ENCODE data around the gene STYXL2.

STYXL2 gene

DNA sequence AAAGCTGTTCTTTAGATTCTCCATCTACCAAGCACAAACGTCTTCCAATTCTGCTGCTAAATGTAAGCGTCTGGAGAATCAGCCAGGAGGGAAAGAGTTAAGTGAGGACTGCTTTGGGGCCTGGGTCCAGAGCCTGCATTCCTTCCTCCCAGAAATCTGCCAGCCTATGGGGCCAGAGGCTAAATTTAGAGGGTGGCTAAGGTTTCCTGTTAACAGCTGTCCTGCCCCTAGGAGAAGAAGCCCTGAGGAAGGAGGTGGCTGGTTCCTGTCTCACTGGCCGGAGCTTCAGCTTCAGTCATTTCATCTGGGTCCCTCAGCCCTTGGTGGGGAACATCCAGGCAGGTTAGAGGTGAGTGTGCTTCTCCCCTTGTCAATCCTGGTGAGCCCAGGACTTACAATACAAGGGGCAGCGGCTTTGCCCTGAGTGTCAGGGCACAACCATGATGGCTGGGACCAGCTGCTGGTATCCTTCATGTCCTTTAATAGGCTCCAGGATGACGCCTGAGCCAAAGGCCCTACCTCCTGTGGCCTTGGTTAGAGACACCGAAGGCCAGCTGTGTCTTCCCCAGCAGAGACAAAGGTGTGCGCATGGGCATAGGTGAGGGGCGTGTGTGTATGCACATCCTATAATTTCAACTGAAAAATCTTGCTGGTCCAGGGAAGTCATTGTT lies at the start of gene STYXL2:
Gene STYXL2 (plus strand): TSS at position 230 of the 671 bp plus-strand sequence. CDS start 775 bp downstream, outside the sequence.
- no peak for FAIRE-seq

DNA sequence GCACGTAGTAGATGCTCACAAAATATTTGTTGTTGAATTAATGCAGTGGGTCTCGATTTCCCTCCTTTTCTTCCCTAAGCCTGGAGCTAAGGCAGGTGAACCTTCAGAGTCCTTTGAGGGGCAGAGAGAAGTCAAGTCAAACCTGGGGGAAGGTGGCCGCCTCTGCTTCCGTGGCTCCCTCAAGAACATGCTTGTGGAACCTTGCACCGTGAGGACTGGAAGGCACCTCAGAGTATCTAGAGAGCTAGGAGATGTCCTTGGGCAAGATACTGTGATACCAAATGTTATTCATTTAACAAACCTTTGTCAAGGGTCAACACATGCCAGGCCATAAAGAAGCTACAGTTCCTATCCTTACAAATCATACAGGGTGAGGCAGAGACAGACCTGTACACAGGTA lies 42.0 kb upstream of the STYXL2 start:
- FAIRE-seq = no peak

DNA sequence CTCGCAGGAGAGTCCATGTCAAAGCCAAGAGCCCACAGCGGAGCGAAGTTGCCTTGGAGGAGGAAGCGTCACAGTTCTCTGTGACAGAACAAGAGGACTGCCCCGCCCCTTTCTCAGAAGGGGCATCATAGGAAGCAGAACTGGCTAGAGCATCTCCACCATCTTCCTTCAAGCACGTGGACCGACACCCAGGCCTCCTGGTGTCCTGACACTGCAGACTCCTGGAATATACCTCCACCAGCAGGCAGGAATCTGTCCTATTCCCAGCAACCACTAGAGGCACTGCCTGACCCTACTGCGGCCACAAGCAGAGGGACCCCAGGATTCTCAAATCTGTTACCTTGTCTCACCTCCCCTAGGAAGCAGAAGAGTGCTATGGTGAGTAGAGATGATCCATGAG lies 41.5 kb upstream of the STYXL2 start:
- FAIRE-seq = no peak

DNA sequence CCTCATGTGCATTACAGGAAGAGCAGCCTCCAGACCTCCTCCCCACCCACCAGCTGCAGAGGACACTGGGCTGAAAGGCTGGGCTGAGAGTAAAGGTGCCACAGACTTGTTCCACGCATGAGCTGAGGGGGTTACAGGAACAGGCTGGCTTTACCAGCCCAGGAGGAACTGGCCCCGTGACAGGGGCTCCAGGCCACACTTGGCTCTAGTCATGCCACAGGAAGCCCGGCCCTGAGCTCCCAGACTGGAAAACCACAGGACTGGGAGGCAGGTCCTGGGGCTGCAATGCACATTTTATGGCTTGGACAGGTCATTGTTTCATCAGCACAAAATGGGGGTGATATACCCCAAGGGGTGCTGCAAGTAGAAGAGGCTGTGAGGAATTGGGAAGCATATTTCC lies 39.3 kb upstream of the STYXL2 start:
- FAIRE-seq = no peak

DNA sequence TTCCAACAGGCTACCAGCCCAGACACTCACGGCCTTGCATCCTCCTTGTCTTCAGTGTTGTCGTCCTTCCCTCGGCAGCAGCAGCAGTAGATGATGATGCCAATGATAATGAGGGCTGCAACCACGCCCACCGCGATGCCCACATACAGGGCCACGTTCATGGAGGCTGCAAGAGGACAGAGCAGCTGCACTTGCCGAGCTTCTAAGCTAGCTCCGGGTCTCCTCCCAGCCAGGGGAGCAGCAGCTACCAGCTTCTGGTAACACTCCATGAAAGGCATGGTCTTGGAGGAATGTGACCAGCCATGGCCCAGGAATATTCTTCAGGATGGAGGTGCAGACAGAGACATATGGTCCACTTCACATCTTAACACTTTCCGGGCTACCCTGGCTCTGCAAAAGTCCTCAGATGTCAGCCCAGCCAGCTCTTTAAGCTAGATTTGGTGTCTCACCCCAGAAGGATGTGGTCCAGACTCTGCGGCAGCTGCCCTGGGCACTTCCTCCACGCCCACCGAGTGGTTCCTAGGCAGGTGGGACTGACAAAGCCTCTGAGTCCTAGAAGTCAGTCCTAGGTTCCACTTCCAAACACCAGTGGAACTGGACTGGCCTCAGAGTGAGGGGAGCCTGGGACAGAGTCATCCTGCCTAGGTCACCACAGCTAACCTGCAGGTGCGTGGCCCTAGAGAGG lies 38.8 kb upstream of the STYXL2 start:
- no peak for FAIRE-seq

DNA sequence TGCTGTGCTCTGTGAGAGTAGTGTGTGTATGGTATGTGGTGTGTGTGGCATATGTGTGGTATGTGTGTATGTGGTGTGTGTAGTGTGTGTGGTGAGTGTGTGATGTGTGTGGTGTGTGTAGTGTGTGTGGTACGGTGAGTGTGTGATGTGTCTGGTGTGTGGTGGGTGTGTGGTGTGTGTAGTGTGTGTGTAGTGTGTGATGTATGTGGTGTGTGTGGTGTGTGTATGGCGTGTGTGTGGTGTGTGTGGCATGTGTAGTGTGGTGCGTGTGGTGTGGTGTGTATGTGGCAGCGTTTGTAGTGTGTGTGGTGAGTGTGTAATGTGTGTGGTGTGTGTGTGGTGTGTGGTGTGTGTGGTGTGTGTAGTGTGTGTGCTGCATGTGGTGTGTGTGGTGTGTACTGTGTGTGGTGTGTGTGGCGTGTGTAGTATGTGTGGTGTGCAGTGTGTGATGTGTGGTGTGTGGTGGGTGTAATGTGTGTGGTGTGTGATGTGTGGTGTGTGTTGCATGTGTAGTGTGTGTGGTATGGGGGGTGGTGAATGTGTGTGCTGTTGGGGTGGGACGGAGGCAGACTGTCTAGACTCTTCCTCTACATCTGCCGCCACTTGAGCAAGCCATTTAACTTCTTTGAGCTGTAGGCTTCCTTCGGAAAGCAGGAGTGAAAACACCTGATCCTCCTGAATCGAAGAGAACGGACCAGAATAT lies 37.2 kb upstream of the STYXL2 start:
- no peak for FAIRE-seq

DNA sequence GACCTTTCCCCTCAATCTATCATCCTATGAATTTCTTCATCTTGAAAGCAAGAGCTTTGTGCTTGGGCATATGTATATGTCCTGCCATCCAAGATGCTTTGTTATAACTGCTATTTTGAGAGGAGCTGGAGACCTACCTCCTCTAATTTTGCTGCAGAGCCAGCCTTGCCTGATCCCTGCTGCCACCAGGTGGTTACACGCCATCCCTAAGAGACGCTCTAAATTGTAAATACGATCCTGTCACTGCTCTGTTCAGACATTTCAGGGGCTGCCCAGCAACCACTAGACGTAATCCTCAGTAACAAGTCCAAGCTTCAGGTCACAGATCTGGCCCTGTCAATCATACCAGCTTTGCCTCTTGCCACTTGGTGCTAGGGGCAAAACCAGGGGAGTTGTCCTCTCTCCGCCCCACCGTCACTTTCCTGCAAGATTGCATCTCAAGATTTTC lies 36.6 kb upstream of the STYXL2 start:
- no peak for FAIRE-seq

DNA sequence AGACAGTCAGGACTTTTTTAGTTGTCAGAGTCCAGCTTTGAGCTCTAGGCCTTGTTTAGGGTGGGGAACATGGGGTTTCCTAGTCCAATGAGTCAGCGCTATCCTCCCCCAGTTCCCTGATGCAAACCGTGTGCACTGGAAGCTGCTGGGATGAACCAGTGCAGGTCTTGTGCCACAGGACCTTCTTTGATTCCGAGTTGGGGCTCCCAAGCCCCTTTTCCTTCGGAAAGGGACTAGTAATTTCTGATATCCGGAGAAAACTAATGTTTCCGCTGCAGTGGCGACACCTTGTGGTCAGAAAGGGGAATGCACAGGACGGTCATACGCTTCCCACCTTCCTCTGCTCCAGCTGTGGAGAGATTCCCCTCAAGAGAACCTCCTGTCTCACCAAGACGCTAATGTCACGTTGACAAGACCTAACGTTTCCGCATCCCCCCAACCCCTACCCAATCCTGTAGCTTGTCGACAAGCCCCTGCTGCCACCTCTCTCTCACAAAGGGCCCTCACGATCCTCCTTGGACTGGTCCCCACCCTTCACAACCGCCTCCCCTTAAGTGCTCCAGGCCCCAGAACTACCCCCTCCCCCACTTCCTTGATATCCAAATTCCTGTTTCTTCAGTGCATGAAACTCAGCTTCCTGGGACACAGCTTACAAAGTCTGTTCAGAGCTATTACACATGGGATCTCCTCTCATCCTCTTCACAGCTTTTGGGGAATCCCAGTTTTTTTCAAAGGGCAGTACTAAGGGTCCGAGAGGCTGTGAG lies 34.6 kb upstream of the STYXL2 start:
- FAIRE-seq = no peak

DNA sequence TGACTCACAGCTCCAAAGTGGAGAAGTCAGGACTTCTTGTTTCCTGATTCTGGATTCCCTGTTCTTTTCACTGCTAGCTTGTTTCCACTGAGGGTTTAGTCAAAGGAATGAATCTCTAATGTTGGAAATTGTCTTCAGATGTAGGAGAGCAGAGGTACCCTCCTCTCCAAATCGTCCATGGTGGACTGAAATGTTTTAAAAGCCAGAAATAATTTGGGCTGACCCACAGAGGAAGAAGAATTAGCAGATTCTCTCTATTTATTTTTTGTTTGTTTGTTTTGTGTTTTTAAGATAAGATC lies 34.1 kb upstream of the STYXL2 start:
- FAIRE-seq = no peak

DNA sequence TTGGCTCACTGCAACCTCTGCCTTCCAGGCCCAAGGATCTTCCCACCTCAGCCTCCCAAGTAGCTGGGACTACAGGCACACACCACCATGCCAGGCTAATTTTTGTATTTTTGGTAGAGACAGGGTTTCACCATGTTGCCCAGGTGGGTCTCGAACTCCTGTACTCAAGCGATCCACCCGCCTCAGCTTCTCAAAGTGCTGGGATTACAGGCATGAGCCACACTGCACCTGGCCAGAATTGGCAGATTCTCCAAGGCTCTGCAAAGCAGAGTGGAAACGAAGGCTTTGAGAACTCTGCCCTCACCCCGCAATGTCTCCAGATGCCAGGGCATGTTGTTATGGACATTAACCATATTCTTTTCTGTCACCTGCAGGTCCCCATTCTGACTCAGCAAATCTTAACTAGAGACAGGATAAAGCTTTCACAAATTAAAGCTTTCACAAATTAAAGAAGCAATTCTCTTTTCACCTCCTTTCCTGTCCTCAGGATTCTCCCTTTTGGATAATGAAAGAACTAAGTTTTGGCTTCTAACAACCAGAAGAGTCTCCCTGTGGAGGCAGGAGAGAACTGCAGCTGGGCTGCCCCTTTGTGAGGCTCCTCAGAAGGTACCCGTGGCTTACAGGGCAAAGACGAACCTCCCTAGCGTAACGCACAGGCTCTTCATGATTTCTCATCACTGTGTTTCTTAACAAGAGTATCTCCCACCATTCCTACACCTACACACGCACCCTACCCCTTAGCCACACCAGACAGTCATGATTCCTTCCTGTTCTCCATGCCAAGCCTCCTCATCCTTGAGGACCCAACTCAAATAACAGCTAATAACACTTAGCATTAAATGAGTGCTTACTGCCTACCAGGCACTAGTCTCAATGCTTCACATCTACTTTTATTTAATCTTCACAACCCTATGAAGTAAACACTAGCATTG lies 33.5 kb upstream of the STYXL2 start:
- no peak for FAIRE-seq

DNA sequence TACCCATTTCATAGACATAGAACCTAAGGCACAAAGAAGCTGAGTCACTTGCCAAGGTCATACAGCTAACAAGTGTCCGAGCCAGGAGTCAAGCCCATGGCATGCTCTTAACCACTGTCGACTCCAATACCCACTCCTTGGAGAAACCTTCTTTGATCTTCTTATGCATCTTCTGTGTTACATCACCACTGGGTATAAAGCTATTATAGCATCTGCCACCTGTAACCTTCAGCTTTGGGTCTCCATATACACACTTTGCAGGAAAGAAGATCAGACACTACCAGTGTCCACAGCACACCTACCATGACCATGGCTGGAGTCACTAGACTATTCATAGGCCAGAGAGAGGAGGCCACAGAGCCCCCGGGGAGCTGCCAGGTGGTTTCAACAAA lies 32.8 kb upstream of the STYXL2 start:
- no peak for FAIRE-seq

DNA sequence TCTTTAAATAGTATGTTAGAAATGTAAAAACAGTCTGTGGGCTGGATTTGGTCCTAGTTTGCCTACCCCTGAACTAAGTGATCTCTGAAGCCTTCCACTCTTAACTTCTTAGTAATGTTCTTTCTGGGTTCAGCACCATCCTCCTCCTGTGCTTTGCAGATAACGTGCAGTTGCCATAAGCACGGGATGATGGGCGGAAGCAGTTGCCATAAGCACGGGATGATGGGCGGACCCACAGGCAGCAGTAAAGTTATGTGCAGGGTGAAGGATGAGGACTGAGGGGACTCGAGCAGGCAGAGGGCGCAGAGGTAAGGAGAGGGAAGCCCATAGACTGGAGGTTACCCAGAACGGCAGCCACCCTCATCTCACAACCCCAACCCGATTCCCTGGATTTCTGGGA lies 29.3 kb upstream of the STYXL2 start:
- FAIRE-seq = no peak

DNA sequence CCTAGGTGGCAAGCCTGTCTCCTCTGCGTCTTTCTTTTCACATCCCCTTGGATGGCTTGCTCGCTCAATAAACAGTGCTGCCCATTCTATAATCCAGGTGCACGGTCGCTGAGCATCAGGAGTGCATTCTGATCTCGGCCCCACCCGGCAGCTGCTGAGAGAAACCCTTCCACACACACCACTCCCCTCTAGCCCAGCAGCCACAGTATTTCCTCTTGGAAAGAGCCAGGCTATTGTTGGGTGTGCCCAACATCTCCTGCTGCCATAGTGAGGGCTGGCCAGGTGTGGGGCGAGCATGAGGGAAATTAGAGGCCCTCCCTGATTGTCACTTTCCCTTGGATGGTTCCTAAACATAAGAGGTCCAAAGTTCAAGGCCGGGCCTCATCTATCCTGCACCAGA lies 28.4 kb upstream of the STYXL2 start:
- FAIRE-seq = no peak

DNA sequence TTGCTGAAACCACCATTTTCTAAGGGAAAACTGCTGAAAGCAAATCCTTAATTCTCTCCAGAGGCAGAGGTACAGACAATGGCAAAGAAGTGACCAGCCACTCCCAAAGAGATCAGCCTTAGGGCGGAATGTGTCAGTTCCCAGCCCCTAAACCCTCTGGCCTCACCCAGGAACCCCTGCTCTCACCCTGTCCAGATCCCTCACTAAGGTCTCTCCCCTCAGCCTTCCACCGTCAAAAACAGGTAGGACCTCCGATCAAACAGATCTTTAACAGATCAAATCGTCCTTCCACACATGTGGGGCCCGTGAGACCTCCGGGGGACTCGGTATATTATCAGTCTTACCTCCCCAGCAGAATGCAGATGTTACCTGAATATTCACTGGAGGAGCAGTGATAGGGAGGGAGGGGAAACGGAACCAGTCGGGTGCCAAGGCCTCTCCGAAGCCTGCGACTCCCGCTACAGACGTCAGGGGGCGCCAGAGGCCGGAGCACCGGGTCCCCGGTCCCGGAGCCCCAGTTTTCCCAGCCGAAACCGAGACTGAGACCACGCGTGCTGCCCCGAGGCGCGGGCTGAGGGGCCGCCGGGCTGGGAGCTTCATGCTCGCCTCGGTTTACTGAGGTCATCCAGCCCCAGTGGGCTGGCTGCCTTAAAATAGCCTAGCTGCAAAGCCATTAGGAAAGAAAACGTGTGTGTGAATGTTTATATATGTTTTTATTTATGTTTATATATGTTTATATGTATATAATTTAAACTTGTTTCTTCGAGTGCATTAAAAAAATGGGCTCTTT lies 27.3 kb upstream of the STYXL2 start:
- no peak for FAIRE-seq

DNA sequence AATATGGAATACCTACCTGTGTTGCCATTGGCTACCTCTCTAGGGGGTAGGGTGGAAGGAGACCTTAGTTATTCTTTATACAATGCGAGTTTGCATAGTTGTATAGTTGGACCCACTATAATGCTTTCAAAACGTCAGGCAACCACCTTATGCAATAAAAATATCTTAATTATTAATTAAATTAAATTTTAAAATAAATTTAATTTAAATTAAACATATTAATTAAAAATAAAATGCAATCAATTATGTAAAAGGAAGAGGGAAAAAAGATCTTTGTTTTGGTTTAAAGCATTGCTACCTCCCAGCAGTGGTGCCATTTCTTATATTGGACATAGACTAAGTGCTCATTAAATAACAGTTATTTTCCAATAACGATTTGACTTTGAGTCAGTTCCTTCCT lies 26.0 kb upstream of the STYXL2 start:
- no peak for FAIRE-seq

DNA sequence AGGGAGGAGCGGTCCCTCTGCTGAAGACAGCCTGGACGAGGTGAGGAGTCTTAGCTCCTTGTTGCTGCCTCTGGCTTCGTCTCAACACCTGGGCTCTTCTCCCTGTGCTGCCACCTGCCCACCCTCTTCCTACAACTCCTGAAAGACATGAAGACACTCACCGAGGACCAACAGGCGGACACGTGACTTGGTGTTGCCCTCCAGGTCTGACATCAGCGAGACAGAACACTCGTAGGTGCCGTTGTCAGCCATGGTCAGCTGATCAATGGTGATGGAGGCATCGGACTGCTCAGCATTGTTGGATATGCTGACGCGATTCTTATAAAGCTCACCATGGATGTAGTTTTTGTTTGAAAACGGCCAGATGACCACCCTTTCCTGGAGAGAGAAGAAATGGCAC lies 25.1 kb upstream of the STYXL2 start:
- FAIRE-seq = no peak

DNA sequence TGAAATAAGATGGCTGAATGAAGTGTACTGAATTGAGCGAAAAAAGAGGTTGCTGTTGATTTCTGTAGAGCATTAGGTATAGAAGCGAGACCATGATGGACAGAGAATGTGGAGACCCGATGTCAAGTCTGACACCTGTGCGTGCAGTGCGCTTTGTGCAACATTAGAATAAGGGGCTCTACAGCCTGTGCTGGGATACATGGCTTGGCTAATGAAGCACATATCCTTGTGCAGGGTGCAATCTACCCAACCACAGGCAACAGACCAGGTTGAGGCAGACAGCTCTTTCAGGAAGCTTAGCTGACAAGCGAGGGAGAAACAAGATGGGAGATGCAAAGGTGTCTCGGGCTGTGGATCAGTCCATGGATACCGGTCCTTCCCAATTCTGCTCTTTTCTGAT lies 22.6 kb upstream of the STYXL2 start:
- no peak for FAIRE-seq

DNA sequence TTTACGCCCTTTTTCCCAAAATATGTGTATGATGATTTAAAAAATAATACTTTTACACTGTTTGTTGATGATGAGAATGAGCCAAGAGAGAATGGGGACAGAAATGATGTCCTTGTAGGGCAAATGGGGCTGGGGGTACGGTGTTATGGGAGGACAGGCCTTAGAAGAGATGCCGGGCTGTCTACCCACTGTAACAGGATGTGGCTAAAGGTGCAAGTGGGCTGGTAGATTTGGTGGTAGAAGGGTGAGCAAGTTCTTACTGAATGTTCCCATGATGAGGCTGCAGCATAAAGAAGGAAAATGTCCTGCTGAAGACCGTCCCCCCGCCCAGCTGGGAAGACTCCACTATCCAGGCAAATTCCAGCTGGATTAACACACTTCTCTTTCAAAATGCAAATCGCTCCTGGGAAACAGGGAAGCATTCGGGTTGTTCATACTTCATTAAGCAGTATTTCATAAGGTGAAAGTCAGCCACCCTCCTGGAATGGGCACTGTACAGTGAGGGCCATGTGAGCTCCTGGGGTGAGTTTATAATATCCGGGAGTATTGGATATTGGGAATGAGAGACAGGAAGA lies 17.7 kb upstream of the STYXL2 start:
- no peak for FAIRE-seq

DNA sequence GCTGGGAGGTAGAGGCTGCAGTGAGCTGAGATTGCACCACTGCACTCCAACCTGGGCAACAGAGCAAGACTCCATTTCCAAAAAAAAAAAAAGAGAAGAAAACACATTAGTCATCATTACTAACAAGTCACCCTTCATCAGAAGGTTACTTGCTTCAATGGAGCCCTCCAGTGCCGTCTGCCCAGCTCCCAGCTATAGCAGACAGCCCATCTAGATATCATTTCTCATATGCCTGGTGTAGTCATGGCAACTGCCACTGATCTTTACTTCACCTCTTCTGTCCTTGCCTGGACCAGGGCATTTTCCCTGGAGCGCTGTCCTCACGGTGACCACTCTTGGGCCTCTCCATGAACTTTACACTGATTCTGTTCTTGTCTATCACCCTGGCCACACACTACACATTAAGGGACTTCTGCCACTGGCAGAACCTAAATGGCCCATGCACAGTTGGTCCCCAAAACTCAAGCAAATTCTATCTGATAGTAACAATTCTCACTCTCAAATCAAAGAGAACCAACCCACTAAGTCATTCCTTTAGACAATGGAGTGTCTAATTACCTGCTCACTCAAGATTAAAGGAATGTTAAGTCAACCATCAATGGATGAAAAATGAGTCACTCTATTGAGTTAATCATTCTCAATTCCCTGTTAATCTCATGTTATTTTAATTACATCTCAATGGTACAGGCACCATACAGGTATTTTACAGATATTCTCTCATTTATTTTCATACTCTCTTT lies 16.6 kb upstream of the STYXL2 start:
- FAIRE-seq = no peak

DNA sequence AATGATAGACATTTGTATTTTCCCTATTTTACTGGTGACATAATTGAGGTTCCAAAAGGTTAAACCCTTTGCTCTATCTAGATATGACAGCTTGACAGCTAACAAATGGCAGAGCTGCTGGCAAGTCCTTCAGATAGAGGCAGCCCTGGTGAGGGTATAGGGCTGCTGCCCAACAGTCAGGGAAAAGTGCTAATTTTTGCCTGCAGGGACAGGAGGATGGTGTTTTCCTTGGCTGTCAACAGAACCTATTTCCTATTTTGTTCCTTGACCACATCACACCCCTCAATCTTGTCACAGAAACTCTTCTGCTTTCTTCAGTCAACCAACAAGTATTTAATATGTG lies 16.0 kb upstream of the STYXL2 start:
- FAIRE-seq = no peak
